Activated T-cell treated with anti-CD3 and anti-CD28 coated beads, Interleukin-2, amount 50 U/mL, for 4 hours (primary cell): ENCODE results near the gene SRPRA. TPM values are rescaled to one million over a fixed set of nuclear protein-coding genes. Genes with fewer than 3 reads are reported as not detected.

Source experiments
- ATAC-seq, 2 donors: fragments of 200-7000 bp; cut with Tn5 transposase; one replicate each; pipeline ENCODE4 v1.10.0; 2021
- DNase-seq: peaks from one replicate; pipeline ENCODE4 v3.0.0-alpha.2; 2020
- H3K27me3 Mint-ChIP-seq: one replicate; pipeline ENCODE4 v1.8.0; 2021; ENCODE audit warnings: low read depth, mixed read lengths
- H3K36me3 Mint-ChIP-seq: one replicate; pipeline ENCODE4 v1.8.0; 2022; ENCODE audit warnings: mixed read lengths; ENCODE audit not compliant: insufficient read depth
- H3K4me1 Mint-ChIP-seq: one replicate; pipeline ENCODE4 v1.8.0; 2021; ENCODE audit warnings: low read depth, mixed read lengths
- H3K4me3 Mint-ChIP-seq: one replicate; pipeline ENCODE4 v1.8.0; 2021; ENCODE audit warnings: mild to moderate bottlenecking, moderate library complexity, mixed read lengths
- H3K9me3 Mint-ChIP-seq: one replicate; pipeline ENCODE4 v1.8.0; 2021; ENCODE audit warnings: mixed read lengths
- total RNA-seq, 3 donors: library from RNA; stranded (reverse); gene quantifications; one replicate each; pipeline ENCODE4 v1.2.1, GENCODE V29; 2021

SRPRA gene
- total RNA-seq, 3 donors from 2014 or later = 213 to 222 (median 214) TPM

DNA sequence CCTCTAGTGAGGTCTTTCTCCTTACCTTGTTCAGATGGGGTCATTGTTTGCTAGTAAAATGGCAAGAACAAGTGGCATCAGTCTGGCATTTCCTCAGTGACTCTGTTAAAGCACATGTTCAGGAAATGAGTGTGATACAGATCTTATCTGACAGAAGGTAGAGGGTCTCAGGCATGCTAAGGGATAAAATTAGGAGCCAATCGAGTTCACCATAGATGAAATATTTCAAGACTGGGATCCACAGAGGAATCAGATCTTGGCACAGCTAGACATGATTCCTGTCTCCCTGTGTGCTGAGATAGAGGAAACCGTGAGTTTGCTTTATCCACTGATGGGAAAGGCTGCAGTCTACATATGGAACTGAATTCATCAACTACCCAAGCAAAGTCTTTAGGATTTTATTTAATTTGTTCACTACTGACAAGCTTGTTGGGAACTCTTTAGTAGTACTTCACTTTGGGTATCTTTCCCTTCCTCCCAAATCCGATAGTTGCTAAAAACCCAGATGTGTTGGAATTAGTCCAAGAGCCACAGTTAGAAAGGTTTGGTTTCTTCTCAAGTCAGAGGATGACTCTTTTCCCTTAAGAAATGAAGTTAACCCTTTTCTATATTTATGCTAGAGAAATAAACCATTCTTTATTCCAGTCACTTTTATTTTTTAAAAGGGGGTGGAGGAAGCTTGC lies 38.7 kb downstream of the SRPRA start:
- no peak overlapping the region for H3K4me3 Mint-ChIP-seq
- DNase-seq = no peak
- no peak for ATAC-seq

DNA sequence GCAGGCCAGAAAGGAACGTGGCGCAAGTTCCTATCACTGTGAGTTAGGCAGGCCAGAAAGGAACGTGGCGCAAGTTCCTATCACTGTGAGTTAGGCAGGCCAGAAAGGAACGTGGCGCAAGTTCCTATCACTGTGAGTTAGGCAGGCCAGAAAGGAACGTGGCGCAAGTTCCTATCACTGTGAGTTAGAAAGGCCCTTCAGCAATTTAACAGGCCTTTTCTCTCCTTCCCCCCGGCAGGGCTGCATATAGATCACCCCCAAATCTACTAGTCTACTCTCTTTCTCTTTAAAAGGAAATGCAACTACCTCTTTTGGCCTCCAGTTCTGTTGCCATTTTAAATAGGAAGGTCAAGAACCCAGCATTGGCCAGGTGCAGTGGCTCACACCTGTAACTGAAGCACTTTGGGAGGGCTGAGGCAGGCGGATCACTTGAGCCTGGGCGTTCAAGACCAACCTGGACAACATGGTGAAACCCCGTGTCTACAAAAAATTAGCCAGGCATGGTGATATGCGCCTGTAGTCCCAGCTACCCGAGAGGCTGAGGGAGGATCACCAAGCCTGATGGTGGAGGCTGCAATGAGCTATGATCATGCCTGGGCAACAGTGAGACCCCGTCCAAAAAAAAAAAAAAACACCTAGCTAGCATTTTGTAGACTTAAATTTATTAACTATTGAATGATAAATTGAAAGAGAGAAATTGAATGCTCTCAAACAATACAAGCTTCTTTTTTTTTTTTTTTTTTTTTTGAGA lies 42.2 kb downstream of the SRPRA start:
- DNase-seq = no peak
- no peaks in the 10 kb centered on the region for H3K9me3 Mint-ChIP-seq
- ATAC-seq = no peak
- H3K4me3 Mint-ChIP-seq = no peak overlapping the region
- no peaks in the 10 kb centered on the region for H3K4me1 Mint-ChIP-seq
- H3K27me3 Mint-ChIP-seq = no peaks in the 10 kb centered on the region
- H3K36me3 Mint-ChIP-seq = peaks cover 6% of the 10 kb centered on the region

More for the DNA sequence above, 38.7 kb downstream of the SRPRA start:
- no peaks in the 10 kb centered on the region for H3K27me3 Mint-ChIP-seq
- H3K4me1 Mint-ChIP-seq = no peaks in the 10 kb centered on the region
- H3K36me3 Mint-ChIP-seq = peaks cover 6% of the 10 kb centered on the region
- H3K9me3 Mint-ChIP-seq = no peaks in the 10 kb centered on the region

DNA sequence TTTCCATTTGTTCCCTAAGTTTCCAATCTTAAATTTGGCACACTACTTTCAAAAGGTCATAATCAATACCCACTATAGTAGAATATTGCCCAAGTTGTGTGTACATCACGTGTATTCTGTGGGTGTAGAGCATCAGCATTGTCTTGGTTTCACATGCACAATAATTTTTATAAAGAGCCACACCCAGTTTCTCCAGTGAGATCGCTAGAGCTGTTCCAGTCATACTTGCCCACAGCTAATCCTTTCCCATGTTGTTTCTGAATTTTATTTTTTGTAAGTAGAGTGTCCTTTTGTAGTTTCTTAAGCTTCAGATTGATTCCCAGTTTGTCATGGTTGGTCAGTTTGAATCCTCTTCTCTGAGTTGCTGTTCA lies 43.4 kb downstream of the SRPRA start:
- Mint-ChIP-seq H3K4me3 (no peak overlapping the region), H3K36me3 (peaks cover 5% of the 10 kb centered on the region), H3K27me3 (no peaks in the 10 kb centered on the region), H3K4me1 (no peaks in the 10 kb centered on the region), H3K9me3 (no peaks in the 10 kb centered on the region)
- DNase-seq (no peak), ATAC-seq (no peak)

DNA sequence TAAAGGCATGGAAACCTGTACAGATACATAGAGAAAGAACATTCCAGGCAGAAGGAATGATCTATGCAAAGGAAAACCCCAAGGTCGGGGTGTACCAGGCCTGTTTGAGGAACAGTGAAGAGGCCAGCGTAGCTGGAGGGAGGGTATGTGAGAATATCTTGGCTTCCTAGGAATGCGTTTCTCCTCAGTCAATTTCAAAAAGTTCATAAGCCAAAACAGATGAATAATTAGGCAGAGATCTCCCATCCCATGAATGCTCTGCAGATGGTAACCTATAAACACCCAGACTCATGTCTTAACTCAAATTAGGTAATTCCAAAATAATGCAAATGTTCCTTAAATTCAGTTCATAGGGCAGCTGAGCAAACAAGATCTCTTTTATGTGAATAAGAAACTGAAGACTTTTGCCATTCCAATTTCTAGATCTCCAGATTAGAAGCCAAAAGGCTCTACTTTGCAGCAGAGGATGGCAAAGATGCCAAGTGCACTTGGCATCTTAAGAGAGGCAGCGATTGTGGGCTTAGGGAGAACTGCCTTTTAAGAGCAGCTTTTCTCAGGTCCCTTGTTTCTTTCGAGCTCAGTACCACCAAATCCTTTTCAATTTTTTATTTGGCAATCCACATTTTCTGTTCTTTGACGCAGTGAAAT lies 43.9 kb downstream of the SRPRA start:
- DNase-seq (no peak), ATAC-seq (no peak)
- Mint-ChIP-seq H3K4me1 (no peaks in the 10 kb centered on the region), H3K36me3 (peaks cover 5% of the 10 kb centered on the region), H3K27me3 (no peaks in the 10 kb centered on the region), H3K4me3 (no peak overlapping the region), H3K9me3 (no peaks in the 10 kb centered on the region)

DNA sequence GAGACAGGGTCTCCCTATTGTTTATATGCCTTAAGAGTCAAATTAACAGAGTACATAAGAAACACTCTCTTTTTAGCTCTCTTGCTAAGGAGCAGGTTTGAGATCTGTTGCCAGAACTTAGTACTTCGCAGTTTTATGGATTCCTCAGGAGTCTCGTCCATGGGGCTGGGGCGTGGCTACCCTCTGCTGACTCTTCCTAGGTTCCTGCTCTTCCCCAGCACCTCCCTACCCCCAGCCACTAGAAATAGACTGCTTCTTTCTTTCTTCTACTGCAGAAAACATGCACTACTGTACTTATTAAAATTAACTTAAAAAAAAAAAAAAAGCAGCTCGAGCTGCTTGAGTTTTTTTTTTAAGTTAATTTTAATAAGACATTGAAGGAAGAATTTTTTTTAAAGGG lies 49.1 kb downstream of the SRPRA start:
- Mint-ChIP-seq H3K36me3 (peaks cover 5% of the 10 kb centered on the region), H3K27me3 (no peaks in the 10 kb centered on the region), H3K4me1 (peaks cover 24% of the 10 kb centered on the region), H3K4me3 (no peak overlapping the region), H3K9me3 (no peaks in the 10 kb centered on the region)
- ATAC-seq (no peak), DNase-seq (no peak)

- H3K36me3 Mint-ChIP-seq = peaks cover 3% of the 10 kb centered on the region
Observed at GRCh38 chr11:126217491-126217890, 51.2 kb downstream of the SRPRA start.

GRCh38 chr11:126216526-126217305 lies 52.0 kb downstream of the SRPRA start:
- no peaks in the 10 kb centered on the region for H3K9me3 Mint-ChIP-seq
- no peaks in the 10 kb centered on the region for H3K27me3 Mint-ChIP-seq
- DNase-seq (no peak), ATAC-seq (peak in 1 of 2 donors; percentile 16)
- peaks cover 3% of the 10 kb centered on the region for H3K36me3 Mint-ChIP-seq
- peaks cover 41% of the 10 kb centered on the region for H3K4me1 Mint-ChIP-seq
- no peak overlapping the region for H3K4me3 Mint-ChIP-seq

More at GRCh38 chr11:126217491-126217890, 51.2 kb downstream of the SRPRA start:
- ATAC-seq (no peak), DNase-seq (no peak)
- peaks cover 35% of the 10 kb centered on the region for H3K4me1 Mint-ChIP-seq
- no peaks in the 10 kb centered on the region for H3K9me3 Mint-ChIP-seq
- no peak overlapping the region for H3K4me3 Mint-ChIP-seq
- no peaks in the 10 kb centered on the region for H3K27me3 Mint-ChIP-seq

DNA sequence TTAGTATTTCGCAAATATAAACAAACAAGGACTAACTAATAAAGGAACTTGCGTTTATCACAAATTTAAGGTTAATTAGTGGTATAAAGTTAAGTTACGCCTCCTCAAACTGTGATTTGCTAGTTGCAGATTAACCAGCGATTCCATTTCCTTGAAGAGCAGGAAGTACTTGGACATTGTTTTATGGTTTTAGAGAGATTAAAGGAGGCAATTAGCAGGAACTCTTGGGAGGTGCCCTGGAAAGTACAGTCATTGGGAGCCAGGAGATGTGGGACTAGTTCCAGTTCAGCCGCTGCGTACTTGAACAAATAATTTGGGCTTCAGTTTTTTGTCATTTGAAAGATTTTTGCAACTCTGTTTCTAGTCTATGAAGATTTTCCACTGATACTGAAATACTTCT lies 53.9 kb downstream of the SRPRA start:
- no peak for DNase-seq
- peaks cover 7% of the 10 kb centered on the region for H3K36me3 Mint-ChIP-seq
- peaks cover 54% of the 10 kb centered on the region for H3K4me1 Mint-ChIP-seq

DNA sequence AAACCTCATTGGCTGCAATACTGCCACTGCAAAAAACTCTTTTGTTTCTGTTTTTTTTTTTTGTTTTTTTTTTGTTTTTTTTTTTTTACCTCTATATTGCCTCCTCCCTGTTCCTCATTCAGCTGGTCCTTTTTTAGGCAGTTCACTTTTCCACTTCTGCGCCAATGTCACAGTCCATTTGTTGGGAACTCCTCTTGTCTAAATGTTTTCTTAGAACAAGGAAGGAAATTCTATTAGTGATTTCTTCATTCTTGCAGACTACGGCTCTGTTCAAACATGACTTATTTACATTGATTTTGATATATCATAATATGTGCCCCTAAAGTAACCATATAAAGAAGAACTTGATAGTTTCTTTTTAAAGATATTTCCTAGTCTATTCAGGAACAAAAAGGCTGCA lies 54.3 kb downstream of the SRPRA start:
- Mint-ChIP-seq H3K4me1 (peaks cover 55% of the 10 kb centered on the region), H3K36me3 (peaks cover 11% of the 10 kb centered on the region), H3K9me3 (no peaks in the 10 kb centered on the region), H3K27me3 (no peaks in the 10 kb centered on the region), H3K4me3 (no peak overlapping the region)
- DNase-seq (no peak), ATAC-seq (no peak)

More for the DNA sequence above, 53.9 kb downstream of the SRPRA start:
- ATAC-seq = no peak
- Mint-ChIP-seq H3K27me3 (no peaks in the 10 kb centered on the region), H3K9me3 (no peaks in the 10 kb centered on the region), H3K4me3 (no peak overlapping the region)

Other genes with a start within 250 kb of the SRPRA start
- 1 to 10 TPM; 3.3 to 5.1 (median 3.9) TPM for gene CDON, start 206.0 kb downstream of the SRPRA start, total RNA-seq
- gene RPUSD4, start 57.2 kb downstream of the SRPRA start, total RNA-seq = 10 to 100 TPM; 51.0 to 52.0 (median 51.4) TPM
- gene FAM118B, start 57.1 kb downstream of the SRPRA start, total RNA-seq = 10 to 100 TPM; 15.9 to 18.6 (median 17.0) TPM
- gene FOXRED1, start 259 bp upstream of the SRPRA start, total RNA-seq = 10 to 100 TPM; 51.2 to 55.5 (median 51.4) TPM
- 1 to 10 TPM; 4.8 to 6.4 (median 5.4) TPM for gene TIRAP, start 14.2 kb upstream of the SRPRA start, total RNA-seq
- 10 to 100 TPM; 31.4 to 37.6 (median 37.5) TPM for gene DCPS, start 35.2 kb upstream of the SRPRA start, total RNA-seq
- gene ST3GAL4, start 86.8 kb upstream of the SRPRA start, total RNA-seq = 1 to 10 TPM; 7.7 to 8.2 (median 7.9) TPM